Central memory CD8-positive, alpha-beta T cell (primary cell): Measurements from ENCODE around the gene ST3GAL2.
"Not testable (repeated sequence)": the region's sequence is repeated elsewhere in the genome, so short reads cannot be mapped to it uniquely, and the experiment has no call there.

Experiments used
- ATAC-seq: fragments of 150-1000 bp; cut with Tn5 transposase; replicated peaks from 2 replicates; pipeline ENCODE4 v1.10.0; 2022; ENCODE audit warnings: mild to moderate bottlenecking, moderate FRiP score, moderate number of reproducible peaks; ENCODE audit not compliant: poor library complexity, severe bottlenecking; ENCODE audit errors: extremely low read depth
- DNase-seq, 2 donors: peaks; one replicate each; pipeline ENCODE4 v3.0.0; 2021; ENCODE audit warnings: low spot score in 2 of 2
- H3K27ac Mint-ChIP-seq: one replicate; pipeline ENCODE4 v1.8.0; 2022; ENCODE audit warnings: low read depth, mild to moderate bottlenecking, moderate library complexity, mixed read lengths
- H3K27me3 Mint-ChIP-seq: one replicate; pipeline ENCODE4 v1.8.0; 2022; ENCODE audit warnings: mixed read lengths
- H3K36me3 Mint-ChIP-seq: one replicate; pipeline ENCODE4 v1.8.0; 2022; ENCODE audit warnings: mild to moderate bottlenecking, moderate library complexity, mixed read lengths; ENCODE audit not compliant: insufficient read depth
- H3K4me1 Mint-ChIP-seq: one replicate; pipeline ENCODE4 v1.8.0; 2022; ENCODE audit warnings: mixed read lengths
- H3K4me3 Mint-ChIP-seq: one replicate; pipeline ENCODE4 v1.8.0; 2022; ENCODE audit warnings: mild to moderate bottlenecking, moderate library complexity, mixed read lengths
- H3K9me3 Mint-ChIP-seq: one replicate; pipeline ENCODE4 v1.8.0; 2022; ENCODE audit warnings: mixed read lengths

ST3GAL2 gene

GRCh38 chr16:70378869-70379493 is 59.9 kb downstream of the ST3GAL2 start:
- DNase-seq (no peak), ATAC-seq (no peak)
- no peaks in the 10 kb centered on the region for H3K9me3 Mint-ChIP-seq
- no peak overlapping the region for H3K27ac Mint-ChIP-seq
- H3K4me1 Mint-ChIP-seq, result peaks cover 7% of the 10 kb centered on the region
- H3K27me3 Mint-ChIP-seq, result no peaks in the 10 kb centered on the region
- peaks cover 26% of the 10 kb centered on the region for H3K36me3 Mint-ChIP-seq
- H3K4me3 Mint-ChIP-seq, result peak overlapping the region; percentile 88

- no peak for ATAC-seq
- no peak overlapping the region for H3K4me3 Mint-ChIP-seq
- H3K4me1 Mint-ChIP-seq, result peaks cover 7% of the 10 kb centered on the region
- H3K27me3 Mint-ChIP-seq, result no peaks in the 10 kb centered on the region
- H3K27ac Mint-ChIP-seq, result peak overlapping the region; percentile 18
- peaks cover 30% of the 10 kb centered on the region for H3K36me3 Mint-ChIP-seq
- no peaks in the 10 kb centered on the region for H3K9me3 Mint-ChIP-seq
- no peak for DNase-seq
Measured at GRCh38 chr16:70377782-70378181, 61.1 kb downstream of the ST3GAL2 start.

- no peak for DNase-seq
- peaks cover 11% of the 10 kb centered on the region for H3K4me1 Mint-ChIP-seq
- ATAC-seq, result no peak
- no peak overlapping the region for H3K27ac Mint-ChIP-seq
- H3K27me3 Mint-ChIP-seq, result no peaks in the 10 kb centered on the region
- H3K9me3 Mint-ChIP-seq, result no peaks in the 10 kb centered on the region
- no peak overlapping the region for H3K4me3 Mint-ChIP-seq
- H3K36me3 Mint-ChIP-seq, result peaks cover 38% of the 10 kb centered on the region
Measured at GRCh38 chr16:70375636-70376611, 63.0 kb downstream of the ST3GAL2 start.

GRCh38 chr16:70374213-70374612 is 64.7 kb downstream of the ST3GAL2 start:
- Mint-ChIP-seq H3K27me3 (no peaks in the 10 kb centered on the region), H3K36me3 (peaks cover 43% of the 10 kb centered on the region), H3K4me1 (peaks cover 10% of the 10 kb centered on the region), H3K9me3 (no peaks in the 10 kb centered on the region), H3K4me3 (no peak overlapping the region), H3K27ac (no peak overlapping the region)
- ATAC-seq (no peak), DNase-seq (no peak)

- ATAC-seq, result no peak
Measured at GRCh38 chr16:70372921-70373728, 65.8 kb downstream of the ST3GAL2 start.

GRCh38 chr16:70370924-70371323 is 68.0 kb downstream of the ST3GAL2 start:
- H3K27me3 Mint-ChIP-seq, result no peaks in the 10 kb centered on the region
- no peak for ATAC-seq
- no peak overlapping the region for H3K4me3 Mint-ChIP-seq
- H3K27ac Mint-ChIP-seq, result peak overlapping the region; percentile 53
- no peaks in the 10 kb centered on the region for H3K9me3 Mint-ChIP-seq
- H3K4me1 Mint-ChIP-seq, result peaks cover 10% of the 10 kb centered on the region
- H3K36me3 Mint-ChIP-seq, result peaks cover 50% of the 10 kb centered on the region
- DNase-seq, result no peak

More at GRCh38 chr16:70372921-70373728, 65.8 kb downstream of the ST3GAL2 start:
- H3K27me3 Mint-ChIP-seq, result no peaks in the 10 kb centered on the region
- DNase-seq, result no peak
- H3K4me1 Mint-ChIP-seq, result peaks cover 10% of the 10 kb centered on the region
- peak overlapping the region; percentile 49 for H3K27ac Mint-ChIP-seq
- H3K9me3 Mint-ChIP-seq, result no peaks in the 10 kb centered on the region
- no peak overlapping the region for H3K4me3 Mint-ChIP-seq
- H3K36me3 Mint-ChIP-seq, result peaks cover 49% of the 10 kb centered on the region

- ATAC-seq (peak; percentile 56), DNase-seq (peak in 1 of 2 donors; percentile 22)
- not testable (repeated sequence) for H3K9me3 Mint-ChIP-seq, H3K4me3 Mint-ChIP-seq, H3K27me3 Mint-ChIP-seq
- Mint-ChIP-seq H3K27ac (peak overlapping the region; percentile 53), H3K4me1 (peaks cover 10% of the 10 kb centered on the region), H3K36me3 (peaks cover 51% of the 10 kb centered on the region)
Measured at GRCh38 chr16:70370145-70370544, 68.8 kb downstream of the ST3GAL2 start.

GRCh38 chr16:70364399-70364798 is 74.5 kb downstream of the ST3GAL2 start:
- no peak for DNase-seq
- H3K4me3 Mint-ChIP-seq, result no peak overlapping the region
- H3K4me1 Mint-ChIP-seq, result no peaks in the 10 kb centered on the region
- no peak overlapping the region for H3K27ac Mint-ChIP-seq
- H3K27me3 Mint-ChIP-seq, result no peaks in the 10 kb centered on the region
- ATAC-seq, result no peak
- H3K36me3 Mint-ChIP-seq, result peaks cover 74% of the 10 kb centered on the region
- no peaks in the 10 kb centered on the region for H3K9me3 Mint-ChIP-seq

GRCh38 chr16:70359552-70359951 is 79.3 kb downstream of the ST3GAL2 start:
- H3K27ac Mint-ChIP-seq, result no peak overlapping the region

GRCh38 chr16:70349783-70350182 is 89.1 kb downstream of the ST3GAL2 start:
- peaks cover 21% of the 10 kb centered on the region for H3K4me1 Mint-ChIP-seq
- DNase-seq (no peak), ATAC-seq (no peak)
- peaks cover 53% of the 10 kb centered on the region for H3K36me3 Mint-ChIP-seq
- H3K9me3 Mint-ChIP-seq, result no peaks in the 10 kb centered on the region
- no peak overlapping the region for H3K4me3 Mint-ChIP-seq
- no peaks in the 10 kb centered on the region for H3K27me3 Mint-ChIP-seq
- H3K27ac Mint-ChIP-seq, result no peak overlapping the region

More at GRCh38 chr16:70359552-70359951, 79.3 kb downstream of the ST3GAL2 start:
- H3K36me3 Mint-ChIP-seq, result peaks cover 86% of the 10 kb centered on the region
- H3K4me1 Mint-ChIP-seq, result no peaks in the 10 kb centered on the region
- no peaks in the 10 kb centered on the region for H3K27me3 Mint-ChIP-seq
- no peaks in the 10 kb centered on the region for H3K9me3 Mint-ChIP-seq
- no peak for ATAC-seq
- no peak overlapping the region for H3K4me3 Mint-ChIP-seq
- no peak for DNase-seq

- Mint-ChIP-seq H3K4me1 (peaks cover 21% of the 10 kb centered on the region), H3K27me3 (no peaks in the 10 kb centered on the region), H3K36me3 (peaks cover 46% of the 10 kb centered on the region), H3K4me3 (no peak overlapping the region), H3K9me3 (no peaks in the 10 kb centered on the region), H3K27ac (no peak overlapping the region)
- DNase-seq, result no peak
- ATAC-seq, result no peak
Measured at GRCh38 chr16:70348991-70349390, 89.9 kb downstream of the ST3GAL2 start.

GRCh38 chr16:70345840-70346239 is 93.1 kb downstream of the ST3GAL2 start:
- Mint-ChIP-seq H3K4me1 (peaks cover 21% of the 10 kb centered on the region), H3K27me3 (no peaks in the 10 kb centered on the region), H3K9me3 (no peaks in the 10 kb centered on the region), H3K36me3 (peaks cover 25% of the 10 kb centered on the region), H3K4me3 (peak overlapping the region; percentile 92), H3K27ac (peak overlapping the region; percentile 97)
- ATAC-seq (no peak), DNase-seq (no peak)
